Measurements from ENCODE around the gene PTOV1. TPM values are rescaled to one million over a fixed set of nuclear protein-coding genes. Genes with fewer than 3 reads are reported as not detected.
A peak's percentile ranks its signal among the peaks of the same experiment; 100 is the strongest.

PTOV1 gene
- polyA plus RNA-seq, 1 experiment = 67.6 TPM

DNA sequence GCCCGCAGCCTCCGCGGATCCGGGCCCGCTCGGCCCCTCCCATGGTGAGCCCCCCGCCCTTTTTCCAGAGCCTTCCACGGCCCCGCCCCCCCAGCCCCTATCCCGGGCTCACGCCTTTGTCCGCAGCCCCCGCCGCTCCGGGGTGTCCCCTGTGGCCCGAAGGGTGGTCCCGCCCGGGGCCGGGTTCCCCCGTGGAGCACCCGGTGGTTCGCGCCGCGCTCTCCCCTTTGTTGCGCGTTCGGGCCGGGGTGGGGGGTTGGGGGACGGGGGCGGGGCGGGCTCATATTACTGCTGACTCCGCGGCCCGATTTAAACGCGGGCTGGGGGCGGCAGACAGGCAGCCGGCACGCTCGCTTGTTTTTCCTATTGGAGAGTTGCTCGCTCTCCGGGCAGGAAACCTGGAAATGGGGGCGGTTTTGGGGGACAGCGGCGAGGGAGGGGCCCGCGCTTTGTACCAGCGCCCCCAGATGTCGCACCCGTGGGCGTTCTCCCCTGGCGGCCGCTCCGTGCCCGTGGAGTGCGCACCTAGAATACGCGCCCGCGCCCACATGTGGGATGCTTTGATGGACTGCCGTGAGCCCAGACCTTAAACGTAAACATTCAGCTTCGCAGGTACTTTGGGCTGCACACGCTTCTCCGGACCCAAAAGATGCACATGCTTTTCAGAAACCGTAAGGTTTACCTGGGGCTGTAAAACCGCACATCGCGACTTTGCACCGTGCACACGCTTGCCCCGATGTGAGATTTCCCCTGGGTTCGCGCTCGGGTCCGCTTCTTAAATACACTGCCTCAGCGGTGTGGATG, 699 bp downstream of the PTOV1 start:
- peak overlapping the region; percentile 70 for H3K4me3 ChIP-seq (ENCODE audit: low read depth, low read length)
- DNase-seq (ENCODE audit: low read depth) = no peak
- ChIA-PET CTCF (no interaction called here), POLR2A (no interaction called here)
- no peaks in the 10 kb centered on the region for H3K27me3 ChIP-seq (ENCODE audit: control insufficient read depth, insufficient read depth, low read length)
- TF ChIP-seq, protein P1, sequence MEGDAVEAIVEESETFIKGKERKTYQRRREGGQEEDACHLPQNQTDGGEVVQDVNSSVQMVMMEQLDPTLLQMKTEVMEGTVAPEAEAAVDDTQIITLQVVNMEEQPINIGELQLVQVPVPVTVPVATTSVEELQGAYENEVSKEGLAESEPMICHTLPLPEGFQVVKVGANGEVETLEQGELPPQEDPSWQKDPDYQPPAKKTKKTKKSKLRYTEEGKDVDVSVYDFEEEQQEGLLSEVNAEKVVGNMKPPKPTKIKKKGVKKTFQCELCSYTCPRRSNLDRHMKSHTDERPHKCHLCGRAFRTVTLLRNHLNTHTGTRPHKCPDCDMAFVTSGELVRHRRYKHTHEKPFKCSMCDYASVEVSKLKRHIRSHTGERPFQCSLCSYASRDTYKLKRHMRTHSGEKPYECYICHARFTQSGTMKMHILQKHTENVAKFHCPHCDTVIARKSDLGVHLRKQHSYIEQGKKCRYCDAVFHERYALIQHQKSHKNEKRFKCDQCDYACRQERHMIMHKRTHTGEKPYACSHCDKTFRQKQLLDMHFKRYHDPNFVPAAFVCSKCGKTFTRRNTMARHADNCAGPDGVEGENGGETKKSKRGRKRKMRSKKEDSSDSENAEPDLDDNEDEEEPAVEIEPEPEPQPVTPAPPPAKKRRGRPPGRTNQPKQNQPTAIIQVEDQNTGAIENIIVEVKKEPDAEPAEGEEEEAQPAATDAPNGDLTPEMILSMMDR (IDR thresholded peaks at IDR 0.05; ENCODE audit: insufficient read depth, low read depth, low read length) = no peak
- peaks cover 19% of the 10 kb centered on the region for H3K36me3 ChIP-seq (ENCODE audit: control insufficient read depth, insufficient read depth, low read length)

- POLR2A ChIA-PET = interaction anchor here (0.7 kb wide), 1 partner anchor 13 kb away, joined by 11 read pairs; no protein-coding TSS in a partner anchor
Measured at GRCh38 chr19:49852631-49853126, 1.7 kb downstream of the PTOV1 start.

GRCh38 chr19:49853852-49854377, 3.0 kb downstream of the PTOV1 start:
- POLR2A ChIA-PET = no interaction called here
- DNase-seq (ENCODE audit: low read depth) = no peak
- CTCF ChIA-PET = interaction anchor here (0.6 to 1.3 kb wide), 2 partner anchors 8 to 66 kb away, joined by 3 to 4 read pairs; no protein-coding TSS in a partner anchor
- TF ChIP-seq, protein P1 (IDR thresholded peaks at IDR 0.05; ENCODE audit: insufficient read depth, low read depth, low read length) = no peak
- H3K27me3 ChIP-seq (ENCODE audit: control insufficient read depth, insufficient read depth, low read length) = no peaks in the 10 kb centered on the region
- no peak overlapping the region for H3K4me3 ChIP-seq (ENCODE audit: low read depth, low read length)
- peaks cover 37% of the 10 kb centered on the region for H3K36me3 ChIP-seq (ENCODE audit: control insufficient read depth, insufficient read depth, low read length)

More at GRCh38 chr19:49852631-49853126, 1.7 kb downstream of the PTOV1 start:
- no peak for DNase-seq (ENCODE audit: low read depth)
- CTCF ChIA-PET = no interaction called here
- H3K27me3 ChIP-seq (ENCODE audit: control insufficient read depth, insufficient read depth, low read length) = no peaks in the 10 kb centered on the region
- peak overlapping the region; percentile 70 for H3K4me3 ChIP-seq (ENCODE audit: low read depth, low read length)
- H3K36me3 ChIP-seq (ENCODE audit: control insufficient read depth, insufficient read depth, low read length) = peaks cover 26% of the 10 kb centered on the region
- TF ChIP-seq, protein P1 (IDR thresholded peaks at IDR 0.05; ENCODE audit: insufficient read depth, low read depth, low read length) = no peak

DNA sequence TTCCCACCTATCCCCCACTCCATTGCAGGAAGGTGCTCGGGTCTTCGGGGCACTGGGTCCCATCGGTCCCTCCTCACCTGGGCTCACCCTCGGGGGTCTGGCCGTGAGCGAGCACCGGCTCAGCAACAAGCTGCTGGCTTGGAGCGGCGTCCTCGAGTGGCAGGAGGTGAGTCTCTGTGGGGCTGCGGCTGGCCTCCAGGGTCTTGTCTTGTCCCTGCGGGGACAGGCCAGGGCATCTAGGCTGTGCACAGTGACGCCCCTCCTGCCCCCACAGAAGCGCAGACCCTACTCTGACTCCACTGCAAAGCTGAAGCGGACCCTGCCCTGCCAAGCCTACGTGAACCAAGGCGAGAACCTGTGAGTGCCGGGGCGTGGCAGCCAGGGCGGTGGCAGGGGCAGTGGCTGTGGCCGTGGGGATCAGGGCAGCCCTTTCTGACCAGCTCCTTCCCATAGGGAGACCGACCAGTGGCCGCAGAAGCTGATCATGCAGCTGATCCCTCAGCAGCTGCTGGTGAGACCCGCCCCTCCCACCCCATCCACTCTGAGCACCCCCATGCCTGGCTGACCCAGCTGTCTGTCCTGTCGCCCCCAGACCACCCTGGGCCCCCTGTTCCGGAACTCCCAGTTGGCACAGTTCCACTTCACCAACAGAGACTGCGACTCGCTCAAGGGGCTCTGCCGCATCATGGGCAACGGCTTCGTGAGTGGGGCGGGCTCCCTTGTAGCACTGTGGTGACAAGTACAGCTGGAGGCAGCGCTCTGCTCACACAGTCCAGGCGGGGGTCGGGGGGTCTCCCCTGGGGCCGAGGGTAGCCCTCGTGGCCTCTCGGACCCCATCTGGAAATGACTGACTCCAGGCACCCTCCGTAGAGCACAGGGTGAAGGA, 3.7 kb downstream of the PTOV1 start:
- no peaks in the 10 kb centered on the region for H3K27me3 ChIP-seq (ENCODE audit: control insufficient read depth, insufficient read depth, low read length)
- TF ChIP-seq, protein P1 (IDR thresholded peaks at IDR 0.05; ENCODE audit: insufficient read depth, low read depth, low read length) = no peak
- no peak for DNase-seq (ENCODE audit: low read depth)
- ChIA-PET POLR2A (no interaction called here), CTCF (interaction anchor here (1.3 kb wide), 1 partner anchor 8 kb away, joined by 3 read pairs; no protein-coding TSS in a partner anchor)
- no peak overlapping the region for H3K4me3 ChIP-seq (ENCODE audit: low read depth, low read length)
- H3K36me3 ChIP-seq (ENCODE audit: control insufficient read depth, insufficient read depth, low read length) = peaks cover 39% of the 10 kb centered on the region
